OCI-LY1 (cell line): ENCODE measurements around the gene MGAT5B.
A peak's percentile ranks its signal among the peaks of the same experiment; 100 is the strongest.

Source experiments
- H2AFZ ChIP-seq: fragments of 200-600 bp; sonication (generic), shearing (Covaris generic); 2 replicates; pipeline ENCODE4 v1.6.0; 2014; ENCODE audit warnings: antibody characterized with exemption, mild to moderate bottlenecking, low read length
- H3F3A ChIP-seq: fragments of 200-600 bp; sonication (generic), shearing (Covaris generic); 2 replicates; pipeline ENCODE4 v1.6.0; 2014; ENCODE audit warnings: mild to moderate bottlenecking, antibody characterized with exemption, low read length, moderate library complexity; ENCODE audit not compliant: insufficient read depth
- H3K27ac ChIP-seq: fragments of 200-600 bp; sonication (generic); 2 replicates; pipeline ENCODE4 v1.5.1; 2014; ENCODE audit warnings: low read length, mixed run types, mild to moderate bottlenecking, low read depth; ENCODE audit not compliant: poor library complexity, severe bottlenecking
- H3K27me3 ChIP-seq: fragments of 200-600 bp; sonication (generic); 2 replicates; pipeline ENCODE4 v1.6.0; 2014; ENCODE audit warnings: antibody characterized with exemption, mild to moderate bottlenecking, low read length, moderate library complexity; ENCODE audit not compliant: insufficient read depth
- H3K36me3 ChIP-seq: fragments of 200-600 bp; sonication (generic); 2 replicates; pipeline ENCODE4 v1.6.1; 2014; ENCODE audit warnings: mild to moderate bottlenecking, antibody characterized with exemption, low read length, moderate library complexity, mixed read lengths; ENCODE audit not compliant: insufficient read depth
- H3K4me1 ChIP-seq: fragments of 200-600 bp; sonication (generic); 2 replicates; pipeline ENCODE4 v1.5.1; 2014; ENCODE audit warnings: mild to moderate bottlenecking, low read length, moderate library complexity; ENCODE audit not compliant: insufficient read depth, severe bottlenecking
- H3K4me2 ChIP-seq: fragments of 200-600 bp; sonication (generic), shearing (Covaris generic); 2 replicates; pipeline ENCODE4 v1.6.1; 2014; ENCODE audit warnings: low read length
- H3K4me3 ChIP-seq: fragments of 200-600 bp; sonication (generic); 2 replicates; pipeline ENCODE4 v1.5.1; 2014; ENCODE audit warnings: low read length, low read depth, mild to moderate bottlenecking, mixed read lengths; ENCODE audit not compliant: poor library complexity, severe bottlenecking
- H3K79me2 ChIP-seq: fragments of 200-600 bp; shearing (Covaris generic); 2 replicates; pipeline ENCODE4 v1.6.1; 2016; ENCODE audit warnings: mixed run types, low read length, mixed read lengths; ENCODE audit not compliant: insufficient read depth
- H3K9ac ChIP-seq: fragments of 200-600 bp; sonication (generic), shearing (Covaris generic); 2 replicates; pipeline ENCODE4 v1.6.1; 2014; ENCODE audit warnings: mild to moderate bottlenecking, low read length, mixed read lengths
- H3K9me2 ChIP-seq: fragments of 200-600 bp; sonication (generic), shearing (Covaris generic); 2 replicates; pipeline ENCODE4 v1.6.1; 2014; ENCODE audit warnings: low read depth, mild to moderate bottlenecking, low read length, mixed read lengths
- H3K9me3 ChIP-seq: fragments of 200-600 bp; shearing (Covaris generic); 2 replicates; pipeline ENCODE4 v1.6.1; 2014; ENCODE audit warnings: low read length, mixed read lengths
- H4K20me1 ChIP-seq: fragments of 200-600 bp; sonication (generic), shearing (Covaris generic); 2 replicates; pipeline ENCODE4 v1.6.0; 2016; ENCODE audit warnings: mild to moderate bottlenecking, low read length; ENCODE audit not compliant: insufficient read depth
- EZH2 ChIP-seq: fragments of 200-600 bp; sonication (generic), shearing (Covaris generic); IDR thresholded peaks from 2 replicates; pipeline ENCODE4 v1.8.0; 2017; ENCODE audit warnings: borderline replicate concordance, mixed run types, mild to moderate bottlenecking, antibody characterized with exemption, low read length, moderate library complexity, mixed read lengths
- TF ChIP-seq, protein P1 (sequence below): fragments of 200-600 bp; sonication (generic), shearing (Covaris generic); IDR thresholded peaks from 2 replicates; pipeline ENCODE4 v1.5.1; 2017; ENCODE audit warnings: mild to moderate bottlenecking, antibody characterized with exemption, low read length, moderate library complexity, mixed read lengths

Gene MGAT5B

DNA sequence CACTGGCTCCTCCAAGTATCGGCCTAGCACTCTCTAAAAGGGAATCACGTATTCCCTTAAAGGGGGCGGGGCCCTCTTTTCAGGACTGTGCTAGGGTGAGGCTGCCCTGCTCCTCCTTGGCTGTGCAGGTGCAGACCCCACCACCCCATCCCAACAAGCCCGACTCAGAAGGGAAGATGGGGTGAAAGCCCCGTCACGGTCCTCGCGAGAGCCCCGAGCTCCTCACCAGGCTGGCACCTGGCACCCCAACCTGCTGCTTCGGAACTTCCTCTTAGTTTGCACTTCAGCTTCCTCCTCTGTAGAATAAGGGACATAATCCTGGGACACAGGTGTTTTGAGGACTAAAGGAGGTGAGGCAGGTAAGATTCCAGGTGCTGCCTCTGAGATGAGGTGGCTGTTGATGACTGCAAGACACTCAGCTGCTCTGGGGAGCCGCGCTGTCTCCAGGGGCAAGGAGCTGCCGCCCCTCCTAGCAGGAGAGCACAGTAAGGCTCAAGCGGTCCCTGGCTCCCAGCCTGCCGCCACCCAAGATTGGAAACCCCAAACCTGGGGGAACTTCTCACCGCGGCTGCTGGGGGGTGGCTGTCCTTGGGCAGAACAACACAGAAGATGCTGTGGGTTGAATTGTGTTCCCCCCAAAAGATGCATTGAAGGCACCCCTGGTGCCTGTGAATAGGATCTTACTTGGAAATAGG is 88.8 kb downstream of the MGAT5B start:
- H3K9ac ChIP-seq = no peak overlapping the region; the same call in 1 of the 2 replicates
- H3F3A ChIP-seq = 0 out of 2 replicates have a peak, but pooled peaks cover 3% of the 10 kb centered on the region
- H3K79me2 ChIP-seq = no peaks in the 10 kb centered on the region
- peaks cover 37% of the 10 kb centered on the region for H3K4me1 ChIP-seq
- H3K27ac ChIP-seq = peak overlapping the region; percentile 73
- no peak overlapping the region for H2AFZ ChIP-seq
- no peaks in the 10 kb centered on the region for H3K9me2 ChIP-seq
- H3K27me3 ChIP-seq = no peaks in the 10 kb centered on the region
- H4K20me1 ChIP-seq = no peaks in the 10 kb centered on the region
- H3K9me3 ChIP-seq = no peaks in the 10 kb centered on the region
- TF ChIP-seq, protein P1, sequence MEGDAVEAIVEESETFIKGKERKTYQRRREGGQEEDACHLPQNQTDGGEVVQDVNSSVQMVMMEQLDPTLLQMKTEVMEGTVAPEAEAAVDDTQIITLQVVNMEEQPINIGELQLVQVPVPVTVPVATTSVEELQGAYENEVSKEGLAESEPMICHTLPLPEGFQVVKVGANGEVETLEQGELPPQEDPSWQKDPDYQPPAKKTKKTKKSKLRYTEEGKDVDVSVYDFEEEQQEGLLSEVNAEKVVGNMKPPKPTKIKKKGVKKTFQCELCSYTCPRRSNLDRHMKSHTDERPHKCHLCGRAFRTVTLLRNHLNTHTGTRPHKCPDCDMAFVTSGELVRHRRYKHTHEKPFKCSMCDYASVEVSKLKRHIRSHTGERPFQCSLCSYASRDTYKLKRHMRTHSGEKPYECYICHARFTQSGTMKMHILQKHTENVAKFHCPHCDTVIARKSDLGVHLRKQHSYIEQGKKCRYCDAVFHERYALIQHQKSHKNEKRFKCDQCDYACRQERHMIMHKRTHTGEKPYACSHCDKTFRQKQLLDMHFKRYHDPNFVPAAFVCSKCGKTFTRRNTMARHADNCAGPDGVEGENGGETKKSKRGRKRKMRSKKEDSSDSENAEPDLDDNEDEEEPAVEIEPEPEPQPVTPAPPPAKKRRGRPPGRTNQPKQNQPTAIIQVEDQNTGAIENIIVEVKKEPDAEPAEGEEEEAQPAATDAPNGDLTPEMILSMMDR = no peak
- TF ChIP-seq EZH2 = no peak
- H3K4me2 ChIP-seq = peak overlapping the region; percentile 61; the same call in 1 of the 2 replicates
- peak overlapping the region; percentile 40 for H3K4me3 ChIP-seq
- H3K36me3 ChIP-seq = peaks cover 18% of the 10 kb centered on the region

DNA sequence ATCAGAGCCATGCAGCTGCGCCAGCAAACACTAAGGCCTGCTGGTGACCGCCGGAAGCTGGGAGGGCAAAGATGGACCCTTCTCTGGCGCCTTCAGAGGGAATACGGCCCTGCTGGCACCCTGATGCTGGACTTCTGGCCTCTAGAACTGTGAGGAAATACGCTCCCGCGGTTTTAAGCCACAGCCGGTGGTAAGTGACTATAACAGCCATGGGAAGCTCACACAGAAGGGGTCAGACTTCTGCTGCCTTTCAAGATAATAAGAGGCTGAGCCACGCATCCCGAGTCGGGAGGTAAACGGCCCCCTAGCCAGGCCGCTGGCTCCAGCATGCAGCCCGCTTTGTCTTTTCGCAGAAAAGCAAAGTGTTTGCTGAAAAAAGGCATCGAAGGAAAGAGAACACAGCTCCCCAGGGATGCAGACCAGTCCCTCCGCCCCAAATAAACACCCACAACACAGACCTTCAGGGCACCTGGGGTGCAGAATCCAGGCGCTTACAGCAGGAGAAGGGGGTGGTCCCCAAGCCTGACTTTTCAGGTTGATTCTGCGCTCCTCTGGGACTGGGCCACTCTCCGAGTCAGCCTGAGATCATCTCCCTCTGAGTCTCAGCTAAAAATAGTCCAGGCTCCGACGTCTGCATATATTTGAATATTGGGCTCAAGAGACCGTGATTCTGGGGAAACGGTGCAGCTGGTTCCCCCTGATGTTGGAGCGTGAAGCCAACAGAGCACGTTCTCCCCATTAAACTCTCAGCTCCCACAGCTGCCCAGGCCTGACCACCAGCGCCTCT is 89.7 kb downstream of the MGAT5B start:
- peak overlapping the region; percentile 40 for H3K4me3 ChIP-seq
- no peak overlapping the region for H2AFZ ChIP-seq
- H3K79me2 ChIP-seq = no peaks in the 10 kb centered on the region
- peaks cover 37% of the 10 kb centered on the region for H3K4me1 ChIP-seq
- H3K9me2 ChIP-seq = no peaks in the 10 kb centered on the region
- peak overlapping the region; percentile 61 for H3K4me2 ChIP-seq
- H3K9ac ChIP-seq = peak overlapping the region; percentile 48
- 0 out of 2 replicates have a peak, but pooled peaks cover 3% of the 10 kb centered on the region for H3F3A ChIP-seq
- TF ChIP-seq, protein P1 = no peak; the same call in 1 of the 2 replicates
- no peak for TF ChIP-seq EZH2
- no peaks in the 10 kb centered on the region for H4K20me1 ChIP-seq
- no peaks in the 10 kb centered on the region for H3K27me3 ChIP-seq
- H3K36me3 ChIP-seq = peaks cover 27% of the 10 kb centered on the region
- peak overlapping the region; percentile 73 for H3K27ac ChIP-seq
- no peaks in the 10 kb centered on the region for H3K9me3 ChIP-seq

GRCh38 chr17:76958974-76959373 is 90.8 kb downstream of the MGAT5B start:
- Histone ChIP-seq H3K9me3 (no peaks in the 10 kb centered on the region), H3K4me2 (peak overlapping the region; percentile 61), H4K20me1 (no peaks in the 10 kb centered on the region), H3K4me1 (peaks cover 37% of the 10 kb centered on the region), H3K4me3 (peak overlapping the region; percentile 40), H3K9ac (peak overlapping the region; percentile 48), H3K9me2 (no peaks in the 10 kb centered on the region), H3F3A (0 out of 2 replicates have a peak, but pooled peaks cover 3% of the 10 kb centered on the region), H2AFZ (no peak overlapping the region), H3K36me3 (peaks cover 38% of the 10 kb centered on the region), H3K79me2 (no peaks in the 10 kb centered on the region), H3K27me3 (no peaks in the 10 kb centered on the region), H3K27ac (peak overlapping the region; percentile 73)
- no peak for TF ChIP-seq EZH2
- TF ChIP-seq, protein P1 = no peak
